ENCODE data around the gene C1orf116. TPM values are rescaled to one million over a fixed set of nuclear protein-coding genes. Genes with fewer than 3 reads are reported as not detected.
A peak's percentile ranks its signal among the peaks of the same experiment; 100 is the strongest.

The C1orf116 gene
- total RNA-seq, 2 experiments from 2014 or later = 0.08 TPM; not detected in 1

DNA sequence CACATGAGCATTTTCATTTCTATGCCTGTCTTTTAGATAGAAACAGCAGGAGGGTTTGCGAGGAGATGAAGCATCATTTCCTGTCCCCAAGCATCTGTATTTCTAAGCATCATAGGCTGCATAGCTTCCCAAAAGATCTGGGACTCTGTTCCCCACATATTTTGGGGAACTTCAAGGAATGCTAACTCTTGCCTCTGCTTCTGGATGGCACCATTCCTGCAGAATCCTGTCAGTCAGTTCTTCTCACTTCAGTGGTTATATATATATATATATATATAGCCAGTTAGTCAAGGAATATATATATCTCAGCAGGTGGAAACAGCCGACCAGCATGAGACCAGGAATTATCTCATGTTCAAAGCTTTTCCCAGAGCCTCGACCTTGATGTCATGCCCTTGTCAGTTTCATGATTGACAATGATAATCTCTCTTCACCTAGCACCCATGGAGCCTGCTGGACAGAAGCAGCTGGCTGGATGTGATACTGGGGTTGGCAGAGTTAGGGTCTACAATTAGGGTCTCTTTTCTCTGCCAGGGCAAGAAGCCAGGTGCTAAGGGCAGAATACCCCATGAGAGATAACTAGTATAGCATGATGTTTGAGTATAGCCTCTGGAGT, 22.9 kb upstream of the C1orf116 start:
- POLR2A ChIA-PET = interaction anchor here (1.2 kb wide), 1 partner anchor 266 kb away, joined by 4 read pairs; the partner anchor contains the start of gene CD55
- H3K9me3 Mint-ChIP-seq = no peaks in the 10 kb centered on the region
- H3K4me1 Mint-ChIP-seq = peaks cover 37% of the 10 kb centered on the region

DNA sequence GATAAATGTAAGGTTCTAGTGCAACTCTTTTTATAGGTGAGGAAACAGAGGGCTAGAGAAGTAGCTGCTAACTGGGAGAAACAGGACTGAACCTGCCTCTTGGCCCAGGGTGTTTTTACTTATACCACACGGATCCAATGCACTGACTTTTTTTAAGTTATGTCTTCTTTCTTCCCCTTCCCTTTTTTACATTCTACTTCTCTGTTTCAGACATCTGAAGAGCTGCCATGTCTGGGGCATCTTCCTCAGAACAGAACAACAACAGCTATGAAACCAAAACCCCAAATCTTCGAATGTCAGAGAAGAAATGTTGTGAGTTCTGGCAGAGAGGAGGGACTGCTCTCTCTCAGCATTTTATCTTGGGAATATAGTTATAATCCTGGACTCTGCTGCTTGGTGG, 21.9 kb upstream of the C1orf116 start:
- ChIA-PET POLR2A (interaction anchor here (1.2 kb wide), 1 partner anchor 267 kb away, joined by 4 read pairs; the partner anchor contains the start of gene CD55), CTCF (interaction anchor here (0.6 to 1.0 kb wide), 2 partner anchors 10 to 22 kb away, joined by 3 to 4 read pairs; no protein-coding TSS in a partner anchor)
- Mint-ChIP-seq H3K27ac (no peak overlapping the region), H3K4me3 (no peak overlapping the region), H3K4me1 (peaks cover 40% of the 10 kb centered on the region), H3K27me3 (peaks cover 22% of the 10 kb centered on the region), H3K36me3 (ENCODE audit: low read depth) (peaks cover 6% of the 10 kb centered on the region), H3K9me3 (no peaks in the 10 kb centered on the region)
- DNase-seq = no peak

More for the DNA sequence above, 22.9 kb upstream of the C1orf116 start:
- Mint-ChIP-seq H3K27ac (no peak overlapping the region), H3K4me3 (no peak overlapping the region), H3K27me3 (peaks cover 22% of the 10 kb centered on the region), H3K36me3 (ENCODE audit: low read depth) (peaks cover 3% of the 10 kb centered on the region)
- CTCF ChIA-PET = interaction anchor here (0.6 to 1.0 kb wide), 3 partner anchors 8 to 21 kb away, joined by 3 to 4 read pairs (median 3); no protein-coding TSS in a partner anchor
- no peak for DNase-seq

DNA sequence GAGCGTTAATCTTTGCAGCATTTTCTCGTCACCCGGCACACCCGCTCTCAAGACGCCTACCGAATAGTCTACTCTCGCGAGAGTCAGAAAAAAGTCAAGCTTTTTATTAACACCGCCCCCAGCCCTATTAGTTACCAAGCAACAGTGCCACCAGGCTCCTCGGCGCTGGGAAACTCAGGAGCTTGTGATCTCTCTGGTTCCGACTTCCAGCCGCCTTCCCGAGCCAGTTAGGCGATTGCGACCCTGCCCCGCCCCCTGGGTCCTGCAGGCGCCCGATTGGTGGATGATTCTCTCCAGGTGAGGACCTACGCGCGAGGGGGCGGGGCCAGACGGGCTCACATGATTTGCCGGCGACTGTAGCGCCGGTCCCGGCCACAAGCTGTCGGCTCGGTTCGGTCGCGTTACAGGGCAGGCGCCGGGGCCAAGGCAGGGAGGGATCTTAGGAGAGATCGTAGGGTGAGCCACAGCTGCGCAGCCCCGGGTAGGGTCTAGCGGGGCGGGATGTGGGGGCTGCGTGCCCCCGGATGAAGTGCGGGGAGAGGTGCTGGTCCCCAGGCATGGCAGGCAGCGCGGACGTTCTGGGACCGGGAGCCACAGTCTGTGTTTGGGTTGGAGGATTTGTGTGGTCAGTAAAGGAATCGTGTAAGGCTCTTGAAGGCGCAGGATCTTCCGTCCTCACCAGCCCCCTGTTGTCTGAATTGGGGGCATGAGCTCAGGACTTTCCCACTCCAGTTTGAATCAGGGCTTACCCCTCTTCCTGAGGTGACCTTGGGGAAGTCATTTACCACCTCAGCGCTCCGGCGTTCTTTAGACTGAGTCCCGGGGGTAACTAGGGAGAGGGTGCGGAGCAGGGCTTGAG, 20.6 kb upstream of the C1orf116 start, which contains the start of gene PFKFB2:
TSS of gene PFKFB2 (plus strand) at position 365 of the 859 bp plus-strand sequence. CDS start 1,443 bp downstream, outside the sequence.
- Mint-ChIP-seq H3K36me3 (ENCODE audit: low read depth) (peaks cover 17% of the 10 kb centered on the region), H3K27ac (peak within 1 kb of the TSS; percentile 71), H3K4me3 (peak within 1 kb of the TSS; percentile 79), H3K4me1 (peaks cover 51% of the 10 kb centered on the region), H3K9me3 (no peaks in the 10 kb centered on the region), H3K27me3 (peaks cover 22% of the 10 kb centered on the region)
- POLR2A ChIA-PET = interaction anchor here (0.6 to 2.1 kb wide), 10 partner anchors 11 to 699 kb away, joined by 3 to 16 read pairs (median 3); partner anchors contain the start of genes CD46 and FCMR
- peak; percentile 93 for DNase-seq
- CTCF ChIA-PET = interaction anchor here (0.6 to 1.8 kb wide), 13 partner anchors 9 to 446 kb away, joined by 3 to 6 read pairs (median 3); no protein-coding TSS in a partner anchor

DNA sequence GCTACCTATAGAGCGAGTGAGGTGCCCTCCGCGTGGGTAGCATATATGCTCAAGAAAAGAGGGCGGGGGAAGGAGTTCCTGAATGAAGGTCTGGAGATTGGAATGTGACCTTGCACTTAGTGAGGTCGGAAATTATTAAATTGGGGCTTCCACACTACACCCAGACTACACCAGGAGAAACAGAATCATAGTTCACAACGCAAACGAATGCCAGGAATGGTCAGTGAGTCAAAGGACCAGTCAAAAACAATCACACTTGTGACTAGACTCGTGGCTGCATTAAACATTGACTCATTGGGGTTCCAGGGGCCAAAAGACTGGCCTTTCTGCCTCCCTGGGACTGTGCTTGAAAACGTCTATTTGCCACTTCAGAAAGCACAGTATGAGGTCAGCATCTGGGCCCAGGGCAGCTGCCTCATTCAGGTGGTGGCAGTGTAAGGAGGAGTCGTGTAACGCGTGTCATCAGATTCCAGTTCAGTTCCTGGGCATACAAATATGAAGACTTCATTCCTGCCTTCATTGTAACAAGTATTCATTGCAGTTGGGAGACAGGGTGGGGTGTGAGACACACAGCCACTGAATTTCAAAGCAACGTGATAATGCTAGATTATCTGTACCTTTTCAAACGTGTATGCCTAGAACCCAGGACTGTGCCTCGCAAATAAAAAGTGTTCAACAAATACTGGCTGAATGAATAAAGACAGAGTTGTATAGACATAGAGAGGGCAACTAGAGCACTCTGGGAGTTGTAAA, 18.8 kb upstream of the C1orf116 start, which contains the start of gene YOD1:
TSS of gene YOD1 (minus strand) at position 18 of the 753 bp plus-strand sequence. CDS start 178 bp downstream, outside the sequence.
- H3K9me3 Mint-ChIP-seq = no peaks in the 10 kb centered on the region
- H3K4me1 Mint-ChIP-seq = peaks cover 65% of the 10 kb centered on the region
- no peak for DNase-seq
- CTCF ChIA-PET = interaction anchor here (1.3 to 2.0 kb wide), 3 partner anchors 17 to 270 kb away, joined by 4 to 20 read pairs (median 6); partner anchors contain the start of gene CD55
- peak within 1 kb of the TSS; percentile 98 for H3K4me3 Mint-ChIP-seq
- H3K36me3 Mint-ChIP-seq (ENCODE audit: low read depth) = peaks cover 34% of the 10 kb centered on the region
- POLR2A ChIA-PET = no interaction called here
- peaks cover 18% of the 10 kb centered on the region for H3K27me3 Mint-ChIP-seq
- H3K27ac Mint-ChIP-seq = peak within 1 kb of the TSS; percentile 80

DNA sequence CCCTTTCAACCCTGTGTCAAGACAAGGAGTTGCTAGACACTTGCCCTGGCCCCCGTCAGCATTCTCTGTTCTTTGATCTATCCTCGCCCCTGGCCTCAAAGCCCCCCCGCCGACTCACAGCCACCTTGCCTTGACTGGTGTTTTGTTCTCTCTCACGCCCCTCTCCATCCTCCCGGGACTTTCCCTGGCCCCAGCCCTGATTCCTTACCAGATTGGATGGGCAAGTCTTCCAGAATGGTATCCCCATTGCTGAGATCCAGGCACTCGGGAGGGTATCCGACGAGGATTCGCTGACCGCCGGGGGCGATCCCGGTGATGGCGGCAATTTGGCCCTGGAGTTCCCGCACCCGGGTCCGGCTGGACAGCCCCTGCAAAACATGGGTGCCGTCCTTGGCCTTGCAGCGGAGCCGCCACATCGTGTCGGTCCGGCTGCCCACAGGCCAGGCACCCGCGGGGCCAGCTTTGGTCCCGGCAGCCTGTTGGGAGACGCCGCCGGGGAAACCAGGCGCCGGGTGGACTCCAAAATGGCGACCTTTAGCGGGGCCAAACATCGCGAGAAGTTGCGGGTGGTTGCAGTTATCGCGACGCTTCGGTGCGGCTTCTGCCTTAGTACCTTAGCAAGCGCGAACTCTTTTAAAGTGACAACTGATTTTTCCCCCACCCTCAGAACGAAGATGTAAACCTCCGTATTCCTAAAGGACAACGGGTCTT, 18.1 kb upstream of the C1orf116 start:
- Mint-ChIP-seq H3K4me1 (peaks cover 67% of the 10 kb centered on the region), H3K9me3 (no peaks in the 10 kb centered on the region), H3K27ac (peak overlapping the region; percentile 80), H3K4me3 (peak overlapping the region; percentile 98), H3K27me3 (peaks cover 12% of the 10 kb centered on the region), H3K36me3 (ENCODE audit: low read depth) (peaks cover 40% of the 10 kb centered on the region)
- CTCF ChIA-PET = interaction anchor here (0.5 to 2.6 kb wide), 17 partner anchors 10 to 416 kb away, joined by 3 to 23 read pairs (median 4); partner anchors contain the start of genes C1orf116, CD55, DYRK3 and FCMR
- peak; percentile 91 for DNase-seq
- POLR2A ChIA-PET = interaction anchor here (0.7 to 1.3 kb wide), 4 partner anchors 10 to 271 kb away, joined by 3 to 5 read pairs (median 3); partner anchors contain the start of gene CD55

DNA sequence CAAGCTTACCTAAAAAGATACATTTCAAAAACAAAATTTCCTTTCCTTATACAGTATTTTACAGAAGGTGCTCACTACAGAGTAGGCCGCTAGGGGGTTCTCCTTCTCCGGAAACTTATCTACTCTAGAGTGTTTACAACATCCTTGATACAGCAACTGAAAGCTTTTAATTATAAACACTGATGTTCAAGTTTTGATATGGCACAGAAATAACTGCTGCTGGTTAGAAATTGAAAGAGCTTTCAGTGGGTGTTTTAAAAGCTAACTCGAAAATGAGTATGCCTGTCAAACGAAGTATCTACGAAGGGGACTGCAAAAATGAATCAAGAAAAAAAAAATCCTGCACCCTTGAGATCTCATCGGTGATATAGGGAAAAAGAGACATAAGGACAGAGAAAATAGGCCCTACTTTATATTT, 17.4 kb upstream of the C1orf116 start:
- Mint-ChIP-seq H3K4me3 (peak overlapping the region; percentile 98), H3K9me3 (no peaks in the 10 kb centered on the region), H3K4me1 (peaks cover 67% of the 10 kb centered on the region), H3K27me3 (peaks cover 10% of the 10 kb centered on the region), H3K27ac (peak overlapping the region; percentile 80), H3K36me3 (ENCODE audit: low read depth) (peaks cover 43% of the 10 kb centered on the region)
- peak; percentile 59 for DNase-seq
- ChIA-PET POLR2A (interaction anchor here (0.6 to 1.3 kb wide), 6 partner anchors 10 to 313 kb away, joined by 3 to 5 read pairs (median 3); no protein-coding TSS in a partner anchor), CTCF (interaction anchor here (0.5 to 2.6 kb wide), 21 partner anchors 9 to 472 kb away, joined by 3 to 23 read pairs (median 4); partner anchors contain the start of genes C1orf116, CD55, DYRK3 and FCMR)

DNA sequence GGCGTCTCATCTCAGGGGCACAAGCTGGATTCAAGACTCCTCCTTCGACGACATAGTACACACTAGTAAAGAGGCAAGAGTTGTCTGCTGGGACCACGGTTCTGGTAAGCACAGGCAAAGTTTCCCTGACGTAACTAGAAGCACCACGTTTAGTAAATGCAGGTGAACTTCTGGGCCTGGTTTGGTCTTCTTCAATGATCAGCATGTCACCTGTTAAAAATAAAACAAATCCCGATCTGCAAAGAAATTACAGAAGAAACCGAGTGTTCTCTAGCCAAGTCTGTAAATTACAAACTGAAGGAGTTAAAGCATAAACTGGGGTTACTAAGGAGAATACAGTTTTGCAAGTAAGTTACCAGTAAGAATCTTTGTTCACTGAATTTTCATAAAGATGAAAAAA, 17.0 kb upstream of the C1orf116 start:
- POLR2A ChIA-PET = interaction anchor here (0.6 to 1.3 kb wide), 5 partner anchors 11 to 313 kb away, joined by 3 to 5 read pairs (median 3); no protein-coding TSS in a partner anchor
- no peaks in the 10 kb centered on the region for H3K9me3 Mint-ChIP-seq
- DNase-seq = no peak
- peaks cover 65% of the 10 kb centered on the region for H3K4me1 Mint-ChIP-seq
- CTCF ChIA-PET = interaction anchor here (0.7 to 2.6 kb wide), 18 partner anchors 9 to 471 kb away, joined by 3 to 23 read pairs (median 4); partner anchors contain the start of genes C1orf116, DYRK3 and FCMR
- peaks cover 6% of the 10 kb centered on the region for H3K27me3 Mint-ChIP-seq
- H3K36me3 Mint-ChIP-seq (ENCODE audit: low read depth) = peaks cover 46% of the 10 kb centered on the region
- H3K27ac Mint-ChIP-seq = peak overlapping the region; percentile 80
- H3K4me3 Mint-ChIP-seq = peak overlapping the region; percentile 98

DNA sequence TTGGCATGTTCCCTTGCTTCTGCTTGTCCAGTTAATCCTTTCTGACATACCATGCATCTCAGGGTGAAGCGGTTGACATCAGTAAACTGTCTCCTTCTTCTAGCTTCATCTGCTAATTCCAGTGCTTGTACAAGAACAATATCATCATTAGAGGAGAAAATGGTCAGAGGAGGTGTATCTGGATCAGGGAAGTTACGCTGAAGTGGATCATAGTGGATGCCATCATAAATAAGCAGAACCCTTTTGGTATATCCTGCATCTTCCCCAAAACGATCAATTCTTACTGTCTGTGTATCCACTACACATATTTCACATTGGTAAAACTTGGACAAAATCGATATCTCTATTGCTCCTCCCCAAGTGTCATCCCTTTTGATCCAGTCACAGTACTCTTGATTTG, 16.5 kb upstream of the C1orf116 start:
- CTCF ChIA-PET = interaction anchor here (1.4 to 2.6 kb wide), 4 partner anchors 11 to 127 kb away, joined by 4 to 13 read pairs (median 10); partner anchors contain the start of genes C1orf116 and FCMR
- POLR2A ChIA-PET = no interaction called here
- H3K27me3 Mint-ChIP-seq = peaks cover 6% of the 10 kb centered on the region
- H3K27ac Mint-ChIP-seq = no peak overlapping the region
- DNase-seq = no peak
- H3K36me3 Mint-ChIP-seq (ENCODE audit: low read depth) = peaks cover 46% of the 10 kb centered on the region
- peak overlapping the region; percentile 98 for H3K4me3 Mint-ChIP-seq
- H3K9me3 Mint-ChIP-seq = no peaks in the 10 kb centered on the region
- peaks cover 63% of the 10 kb centered on the region for H3K4me1 Mint-ChIP-seq

DNA sequence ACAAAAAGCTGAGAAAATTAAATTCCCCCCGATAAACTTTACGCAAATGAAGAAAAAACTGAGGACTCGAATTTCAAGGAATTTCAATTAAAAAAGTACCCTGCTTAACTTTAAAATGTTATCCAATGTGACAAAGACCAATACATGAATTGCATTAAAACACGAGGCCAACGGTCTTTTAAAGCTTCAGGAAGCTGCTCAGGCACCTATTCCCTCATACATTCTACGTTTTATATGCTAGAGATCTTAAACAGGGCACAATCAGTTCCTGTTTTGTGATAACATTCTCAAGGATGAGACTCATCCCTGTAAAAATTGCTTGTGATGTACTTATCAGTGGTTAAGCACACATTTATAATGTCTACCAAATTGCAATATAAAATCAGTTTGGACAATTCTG, 15.5 kb upstream of the C1orf116 start:
- ChIA-PET POLR2A (no interaction called here), CTCF (interaction anchor here (0.6 to 2.6 kb wide), 4 partner anchors 27 to 448 kb away, joined by 3 to 13 read pairs (median 3); partner anchors contain the start of gene CR1)
- Mint-ChIP-seq H3K27ac (no peak overlapping the region), H3K9me3 (no peaks in the 10 kb centered on the region), H3K4me3 (no peak overlapping the region), H3K36me3 (ENCODE audit: low read depth) (peaks cover 46% of the 10 kb centered on the region), H3K27me3 (peaks cover under 1% of the 10 kb centered on the region), H3K4me1 (peaks cover 56% of the 10 kb centered on the region)
- no peak for DNase-seq

DNA sequence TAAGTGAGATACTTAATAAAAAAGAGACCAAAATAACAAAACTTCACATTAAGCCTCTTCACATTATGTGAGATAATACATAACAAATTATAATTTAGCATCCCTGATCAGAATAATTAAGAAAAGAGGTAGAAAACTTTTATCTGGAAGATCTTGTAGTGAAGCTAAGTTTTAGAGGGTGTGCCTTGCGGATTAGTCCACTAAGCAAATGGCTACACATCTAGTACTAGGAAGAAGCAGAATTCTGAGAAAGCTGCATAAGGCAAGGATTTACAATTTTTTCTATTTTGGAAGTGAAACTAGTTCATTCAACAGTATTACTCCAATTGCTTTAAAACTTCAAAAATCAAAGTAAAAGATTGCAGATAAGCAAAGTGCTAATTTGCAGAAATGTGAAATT, 14.9 kb upstream of the C1orf116 start:
- ChIA-PET CTCF (interaction anchor here (0.7 to 1.5 kb wide), 3 partner anchors 26 to 438 kb away, joined by 3 to 4 read pairs (median 3); no protein-coding TSS in a partner anchor), POLR2A (no interaction called here)
- no peak for DNase-seq
- H3K27me3 Mint-ChIP-seq = no peaks in the 10 kb centered on the region
- H3K9me3 Mint-ChIP-seq = no peaks in the 10 kb centered on the region
- H3K36me3 Mint-ChIP-seq (ENCODE audit: low read depth) = peaks cover 47% of the 10 kb centered on the region
- no peak overlapping the region for H3K27ac Mint-ChIP-seq
- peaks cover 51% of the 10 kb centered on the region for H3K4me1 Mint-ChIP-seq
- H3K4me3 Mint-ChIP-seq = no peak overlapping the region

DNA sequence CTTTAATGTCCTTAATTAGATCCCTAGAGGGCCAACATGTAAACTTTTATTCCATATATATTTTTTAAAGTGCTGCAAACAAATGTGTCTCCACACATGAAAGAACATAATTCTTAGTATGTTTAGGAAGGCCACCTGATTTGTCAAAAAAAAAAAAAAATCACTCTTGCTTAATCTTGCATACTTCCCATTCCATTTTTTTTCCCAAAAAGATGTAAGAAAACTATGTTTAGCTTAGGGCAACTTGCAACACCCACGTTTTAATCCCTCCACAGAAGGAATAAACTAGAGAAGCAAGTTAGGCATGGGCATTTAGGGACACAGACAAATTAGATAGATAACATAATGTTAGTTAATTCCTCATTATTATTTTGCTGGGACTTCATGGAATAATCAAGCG, 12.9 kb upstream of the C1orf116 start:
- Mint-ChIP-seq H3K27ac (no peak overlapping the region), H3K36me3 (ENCODE audit: low read depth) (peaks cover 49% of the 10 kb centered on the region), H3K9me3 (no peaks in the 10 kb centered on the region), H3K27me3 (no peaks in the 10 kb centered on the region), H3K4me3 (no peak overlapping the region), H3K4me1 (peaks cover 35% of the 10 kb centered on the region)
- CTCF ChIA-PET = interaction anchor here (1.1 to 2.0 kb wide), 3 partner anchors 26 to 454 kb away, joined by 3 to 4 read pairs (median 4); no protein-coding TSS in a partner anchor
- POLR2A ChIA-PET = no interaction called here
- DNase-seq = no peak

All from activated CD4-positive, alpha-beta memory T cell treated with anti-CD3 and anti-CD28 coated beads, Interleukin-2, amount 10 ng/mL, durations not matched to agents 7 days and 5 days (primary cell).